ENCODE data around the gene LRBA.

Gene LRBA

GRCh38 chr4:150299816-150300215, 715.3 kb downstream of the LRBA start:
- DNase-seq (ENCODE audit: insufficient read length, low spot score) (no peak), FAIRE-seq (no peak)
- TF ChIP-seq POLR2A (IDR thresholded peaks at IDR 0.05; ENCODE audit: low read depth, low read length), result no peak
- TF ChIP-seq TAF1 (IDR thresholded peaks at IDR 0.05; ENCODE audit: low read depth, low read length), result no peak
- TF ChIP-seq POLR2AphosphoS5 (IDR thresholded peaks at IDR 0.05; ENCODE audit: low read depth, low read length), result no peak
- no peak for TF ChIP-seq PAX5 (IDR thresholded peaks at IDR 0.05; ENCODE audit: insufficient read depth, low read length, severe bottlenecking)
- TF ChIP-seq POU2F2 (IDR thresholded peaks at IDR 0.05; ENCODE audit: low read depth, low read length), result no peak
- no peak for TF ChIP-seq SPI1 (IDR thresholded peaks at IDR 0.05; ENCODE audit: low read depth, low read length)

DNA sequence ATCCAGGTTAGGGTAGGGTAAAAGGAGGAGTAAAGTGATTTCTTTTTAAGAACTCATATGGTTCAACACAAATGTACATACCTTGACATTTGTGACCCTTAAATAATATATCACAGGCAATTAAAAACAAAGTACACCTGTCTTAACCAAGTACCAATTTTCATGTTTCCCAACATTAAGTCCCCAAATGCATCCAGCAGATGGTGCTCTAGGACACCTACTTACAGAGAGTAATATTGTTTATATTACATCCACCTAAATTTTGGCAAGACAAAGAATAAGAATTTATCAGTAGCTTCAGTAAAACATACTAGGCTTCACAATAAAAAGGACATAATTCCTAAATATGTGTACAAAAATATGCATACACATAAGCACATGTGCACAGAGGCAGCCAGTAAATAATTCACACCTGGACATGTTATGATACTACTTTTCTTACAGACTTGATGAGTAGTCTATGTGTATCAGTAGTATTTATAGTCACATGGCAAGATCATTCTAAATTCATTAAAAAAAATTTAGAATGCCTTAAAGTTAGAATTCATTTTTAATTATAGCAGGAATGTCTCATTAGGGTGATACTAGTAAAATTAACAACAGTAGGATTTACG, 717.1 kb downstream of the LRBA start:
- DNase-seq (ENCODE audit: insufficient read length, low spot score) (no peak), FAIRE-seq (peak; percentile 56)
- TF ChIP-seq TAF1 (IDR thresholded peaks at IDR 0.05; ENCODE audit: low read depth, low read length) (no peak), PAX5 (IDR thresholded peaks at IDR 0.05; ENCODE audit: insufficient read depth, low read length, severe bottlenecking) (no peak), SPI1 (IDR thresholded peaks at IDR 0.05; ENCODE audit: low read depth, low read length) (no peak), POU2F2 (IDR thresholded peaks at IDR 0.05; ENCODE audit: low read depth, low read length) (no peak), POLR2AphosphoS5 (IDR thresholded peaks at IDR 0.05; ENCODE audit: low read depth, low read length) (no peak), POLR2A (IDR thresholded peaks at IDR 0.05; ENCODE audit: low read depth, low read length) (no peak)

GRCh38 chr4:150289881-150290280, 725.2 kb downstream of the LRBA start:
- no peak for FAIRE-seq
- DNase-seq (ENCODE audit: insufficient read length, low spot score), result no peak
- TF ChIP-seq POLR2A (IDR thresholded peaks at IDR 0.05; ENCODE audit: low read depth, low read length) (no peak), POLR2AphosphoS5 (IDR thresholded peaks at IDR 0.05; ENCODE audit: low read depth, low read length) (no peak), SPI1 (IDR thresholded peaks at IDR 0.05; ENCODE audit: low read depth, low read length) (no peak), PAX5 (IDR thresholded peaks at IDR 0.05; ENCODE audit: insufficient read depth, low read length, severe bottlenecking) (no peak), POU2F2 (IDR thresholded peaks at IDR 0.05; ENCODE audit: low read depth, low read length) (no peak)

DNA sequence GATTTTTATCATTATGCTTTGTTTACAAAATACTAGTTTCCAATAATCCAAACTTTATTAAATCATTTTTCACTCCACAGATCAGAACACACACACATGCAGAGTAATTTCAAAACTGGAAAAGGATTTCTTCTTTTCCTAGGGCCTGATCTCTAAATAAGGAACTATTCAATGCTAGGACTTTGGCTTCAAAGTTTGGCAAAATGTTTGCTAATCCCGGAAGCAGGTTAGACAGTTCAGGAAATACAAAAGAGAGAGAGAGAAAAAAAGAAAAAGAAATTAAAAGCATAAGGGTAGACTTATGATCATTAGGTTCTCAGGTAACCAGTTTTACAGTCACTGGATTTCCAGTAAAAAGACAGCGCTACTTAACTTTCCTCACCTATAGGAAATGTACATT, 725.9 kb downstream of the LRBA start:
- FAIRE-seq (no peak), DNase-seq (ENCODE audit: insufficient read length, low spot score) (no peak)
- TF ChIP-seq POLR2A (IDR thresholded peaks at IDR 0.05; ENCODE audit: low read depth, low read length) (no peak), POU2F2 (IDR thresholded peaks at IDR 0.05; ENCODE audit: low read depth, low read length) (no peak), PAX5 (IDR thresholded peaks at IDR 0.05; ENCODE audit: insufficient read depth, low read length, severe bottlenecking) (no peak), POLR2AphosphoS5 (IDR thresholded peaks at IDR 0.05; ENCODE audit: low read depth, low read length) (no peak), SPI1 (IDR thresholded peaks at IDR 0.05; ENCODE audit: low read depth, low read length) (no peak), TAF1 (IDR thresholded peaks at IDR 0.05; ENCODE audit: low read depth, low read length) (no peak)

DNA sequence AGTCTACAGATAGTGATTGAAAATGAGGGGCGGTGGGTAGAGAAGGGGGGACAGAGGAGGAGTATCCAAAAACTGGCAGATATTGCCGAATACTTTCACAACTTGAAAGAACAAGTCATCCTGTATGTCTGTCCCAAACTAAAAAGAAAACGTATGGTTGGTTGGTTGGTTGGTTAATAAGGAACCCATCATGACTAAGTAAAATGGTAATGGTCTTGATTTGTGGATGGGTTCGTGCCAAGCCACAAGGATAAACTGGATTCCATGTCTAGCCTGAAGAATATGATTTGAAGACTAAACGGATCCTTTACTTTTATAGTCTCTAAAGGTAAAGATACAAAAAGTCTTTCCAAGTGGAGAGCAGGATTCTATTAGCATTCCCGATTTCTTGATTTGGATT, 728.4 kb downstream of the LRBA start:
- DNase-seq (ENCODE audit: insufficient read length, low spot score) (no peak), FAIRE-seq (no peak)
- TF ChIP-seq POU2F2 (IDR thresholded peaks at IDR 0.05; ENCODE audit: low read depth, low read length) (no peak), POLR2AphosphoS5 (IDR thresholded peaks at IDR 0.05; ENCODE audit: low read depth, low read length) (no peak), SPI1 (IDR thresholded peaks at IDR 0.05; ENCODE audit: low read depth, low read length) (no peak), PAX5 (IDR thresholded peaks at IDR 0.05; ENCODE audit: insufficient read depth, low read length, severe bottlenecking) (no peak), POLR2A (IDR thresholded peaks at IDR 0.05; ENCODE audit: low read depth, low read length) (no peak), TAF1 (IDR thresholded peaks at IDR 0.05; ENCODE audit: low read depth, low read length) (no peak)

DNA sequence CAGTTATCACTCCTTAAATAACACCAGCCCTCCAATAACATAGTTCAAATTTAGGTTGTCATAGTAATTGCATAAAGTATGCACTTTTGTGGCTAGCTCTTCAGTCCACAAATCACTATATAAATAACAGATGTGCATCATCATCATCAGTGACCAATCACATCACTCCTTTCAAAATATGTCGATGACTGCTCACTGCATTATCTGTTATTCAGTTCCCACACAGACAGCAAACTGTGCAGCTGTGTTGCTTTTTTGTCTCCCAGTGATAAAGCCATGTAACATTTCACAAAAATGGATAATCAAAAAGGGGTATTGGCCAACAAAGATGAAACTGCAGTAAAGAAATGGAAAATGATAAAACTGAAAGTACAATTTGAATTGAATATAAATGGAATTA, 731.4 kb downstream of the LRBA start:
- DNase-seq (ENCODE audit: insufficient read length, low spot score) (no peak), FAIRE-seq (no peak)
- TF ChIP-seq POLR2A (IDR thresholded peaks at IDR 0.05; ENCODE audit: low read depth, low read length), result no peak
- TF ChIP-seq POLR2AphosphoS5 (IDR thresholded peaks at IDR 0.05; ENCODE audit: low read depth, low read length), result no peak
- no peak for TF ChIP-seq POU2F2 (IDR thresholded peaks at IDR 0.05; ENCODE audit: low read depth, low read length)
- TF ChIP-seq TAF1 (IDR thresholded peaks at IDR 0.05; ENCODE audit: low read depth, low read length), result no peak
- TF ChIP-seq SPI1 (IDR thresholded peaks at IDR 0.05; ENCODE audit: low read depth, low read length), result no peak
- TF ChIP-seq PAX5 (IDR thresholded peaks at IDR 0.05; ENCODE audit: insufficient read depth, low read length, severe bottlenecking), result no peak

GRCh38 chr4:150280975-150281374, 734.1 kb downstream of the LRBA start:
- FAIRE-seq, result no peak
- DNase-seq (ENCODE audit: insufficient read length, low spot score), result no peak
- TF ChIP-seq POU2F2 (IDR thresholded peaks at IDR 0.05; ENCODE audit: low read depth, low read length) (no peak), TAF1 (IDR thresholded peaks at IDR 0.05; ENCODE audit: low read depth, low read length) (no peak), POLR2AphosphoS5 (IDR thresholded peaks at IDR 0.05; ENCODE audit: low read depth, low read length) (no peak), SPI1 (IDR thresholded peaks at IDR 0.05; ENCODE audit: low read depth, low read length) (no peak), PAX5 (IDR thresholded peaks at IDR 0.05; ENCODE audit: insufficient read depth, low read length, severe bottlenecking) (no peak), POLR2A (IDR thresholded peaks at IDR 0.05; ENCODE audit: low read depth, low read length) (no peak)

GRCh38 chr4:150280081-150280895, 734.8 kb downstream of the LRBA start:
- TF ChIP-seq TAF1 (IDR thresholded peaks at IDR 0.05; ENCODE audit: low read depth, low read length), result no peak
- FAIRE-seq (no peak), DNase-seq (ENCODE audit: insufficient read length, low spot score) (no peak)

DNA sequence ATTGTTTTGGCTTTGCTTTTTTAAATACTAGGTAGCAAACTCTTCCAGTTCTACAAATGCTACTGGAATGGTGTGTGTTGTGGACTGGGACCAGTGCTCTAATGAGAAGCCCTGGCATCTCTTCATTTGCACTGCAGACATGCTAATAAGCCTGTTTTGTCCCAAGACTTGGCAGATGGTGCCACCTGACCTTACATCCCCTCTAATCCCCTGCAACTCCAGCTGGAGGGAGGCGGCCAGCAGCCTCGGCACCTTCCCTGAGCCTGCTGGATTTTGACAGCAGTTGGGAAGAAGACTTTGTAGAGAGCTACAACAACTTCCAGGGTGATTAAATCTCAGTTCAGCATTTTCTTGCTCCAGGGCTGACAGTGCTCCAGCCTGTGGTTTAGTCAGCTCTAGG, 736.9 kb downstream of the LRBA start:
- FAIRE-seq (no peak), DNase-seq (ENCODE audit: insufficient read length, low spot score) (no peak)
- TF ChIP-seq TAF1 (IDR thresholded peaks at IDR 0.05; ENCODE audit: low read depth, low read length), result no peak
- TF ChIP-seq POU2F2 (IDR thresholded peaks at IDR 0.05; ENCODE audit: low read depth, low read length), result no peak
- TF ChIP-seq PAX5 (IDR thresholded peaks at IDR 0.05; ENCODE audit: insufficient read depth, low read length, severe bottlenecking), result no peak
- TF ChIP-seq SPI1 (IDR thresholded peaks at IDR 0.05; ENCODE audit: low read depth, low read length), result no peak
- TF ChIP-seq POLR2AphosphoS5 (IDR thresholded peaks at IDR 0.05; ENCODE audit: low read depth, low read length), result no peak
- TF ChIP-seq POLR2A (IDR thresholded peaks at IDR 0.05; ENCODE audit: low read depth, low read length), result no peak

Measured in GM12891 (cell line).